Activated naive CD8-positive, alpha-beta T cell treated with anti-CD3 and anti-CD28 coated beads, Interleukin-2, amount 10 ng/mL, durations not matched to agents 7 days and 5 days (primary cell): ENCODE data around the gene FAM83E. TPM values are rescaled to one million over a fixed set of nuclear protein-coding genes. Genes with fewer than 3 reads are reported as not detected.
"Not testable (repeated sequence)": the region's sequence is repeated elsewhere in the genome, so short reads cannot be mapped to it uniquely, and the experiment has no call there.

Source experiments
- ATAC-seq: fragments of 150-1000 bp; cut with Tn5 transposase; one replicate; pipeline ENCODE4 v1.10.0; 2021; ENCODE audit warnings: low read depth, moderate library complexity
- POLR2A ChIA-PET: fragments of 350-600 bp; sonication (Branson Sonifier 250); formaldehyde crosslinking; loops from one replicate; lab custom pipeline; 2021; ENCODE audit warnings: antibody characterized with exemption; lab: Charles Lee
- DNase-seq: peaks from one replicate; pipeline ENCODE4 v3.0.0; 2021
- H3K27ac Mint-ChIP-seq: one replicate; pipeline ENCODE4 v1.8.0; 2022; ENCODE audit warnings: mild to moderate bottlenecking, mixed read lengths
- H3K27me3 Mint-ChIP-seq: one replicate; pipeline ENCODE4 v1.8.0; 2022; ENCODE audit warnings: mild to moderate bottlenecking, moderate library complexity, mixed read lengths
- H3K36me3 Mint-ChIP-seq: one replicate; pipeline ENCODE4 v1.8.0; 2021; ENCODE audit warnings: mild to moderate bottlenecking, mixed read lengths
- H3K4me1 Mint-ChIP-seq: one replicate; pipeline ENCODE4 v1.8.0; 2021; ENCODE audit warnings: mixed read lengths
- H3K4me3 Mint-ChIP-seq: one replicate; pipeline ENCODE4 v1.8.0; 2022; ENCODE audit warnings: mild to moderate bottlenecking, moderate library complexity, mixed read lengths
- H3K9me3 Mint-ChIP-seq: one replicate; pipeline ENCODE4 v1.8.0; 2021; ENCODE audit warnings: mixed read lengths
- total RNA-seq, 2 experiments: library from RNA; stranded (reverse); gene quantifications; one replicate each; pipeline ENCODE4 v1.2.3, GENCODE V29; 2021

Gene FAM83E
- total RNA-seq, 2 experiments from 2014 or later = 2.7 to 3.6 TPM

- ATAC-seq = peak; percentile 85
- no peaks in the 10 kb centered on the region for H3K27me3 Mint-ChIP-seq
- POLR2A ChIA-PET = interaction anchor here (0.6 to 3.6 kb wide), 7 partner anchors 8 to 1129 kb away, joined by 3 to 20 read pairs (median 4); partner anchors contain the start of genes CA11, RPL18 and SPHK2
- peak overlapping the region; percentile 99 for H3K27ac Mint-ChIP-seq
- H3K36me3 Mint-ChIP-seq = peaks cover 7% of the 10 kb centered on the region
- H3K4me1 Mint-ChIP-seq = peaks cover 35% of the 10 kb centered on the region
- H3K9me3 Mint-ChIP-seq = peaks cover 4% of the 10 kb centered on the region
- DNase-seq = peak; percentile 97
- H3K4me3 Mint-ChIP-seq = peak overlapping the region; percentile 92
These were observed 22.6 kb upstream of the FAM83E start for GRCh38 chr19:48637449-48637947.

DNA sequence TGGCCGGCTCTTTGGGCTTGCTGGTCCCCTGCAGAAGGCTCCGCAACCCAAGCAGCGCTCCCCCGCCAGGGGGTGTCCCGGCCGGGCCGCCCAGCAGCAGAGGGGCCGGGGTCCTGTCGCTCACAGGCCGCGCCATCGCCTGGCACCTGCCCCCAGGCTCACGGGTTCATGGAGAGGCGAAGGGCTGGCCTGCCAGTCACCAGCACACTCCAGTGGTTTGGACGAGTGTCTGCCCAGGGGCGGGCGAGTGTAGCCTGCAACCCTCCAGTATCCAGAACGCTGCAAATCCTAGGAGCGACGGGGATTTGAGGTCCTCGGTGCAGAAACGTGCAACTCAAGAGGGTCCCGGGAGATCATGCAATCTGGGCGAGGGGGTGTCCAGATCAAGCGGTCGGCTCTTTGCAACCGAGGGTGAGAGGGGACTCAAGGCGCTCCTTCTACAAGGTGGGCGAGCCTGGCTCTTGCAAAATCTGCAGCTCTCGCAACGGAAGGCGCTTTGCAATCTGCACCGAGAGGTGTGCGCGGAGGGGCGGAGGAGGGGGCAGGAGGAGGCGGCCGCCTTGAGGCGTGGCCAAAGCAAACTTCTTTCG is 22.1 kb upstream of the FAM83E start, which contains the start of gene DBP:
TSS of gene DBP (minus strand) at position 521 of the 590 bp plus-strand sequence. CDS start at position 136, 385 bp downstream.
- ATAC-seq = no peak
- Mint-ChIP-seq H3K4me3 (peak within 1 kb of the TSS; percentile 92), H3K27me3 (no peaks in the 10 kb centered on the region), H3K9me3 (peaks cover 4% of the 10 kb centered on the region), H3K27ac (peak within 1 kb of the TSS; percentile 99), H3K36me3 (peaks cover 7% of the 10 kb centered on the region), H3K4me1 (peaks cover 34% of the 10 kb centered on the region)
- no peak for DNase-seq
- POLR2A ChIA-PET = interaction anchor here (0.9 to 3.6 kb wide), 5 partner anchors 9 to 24 kb away, joined by 3 to 20 read pairs (median 4); partner anchors contain the start of genes CA11, RPL18 and SPHK2

DNA sequence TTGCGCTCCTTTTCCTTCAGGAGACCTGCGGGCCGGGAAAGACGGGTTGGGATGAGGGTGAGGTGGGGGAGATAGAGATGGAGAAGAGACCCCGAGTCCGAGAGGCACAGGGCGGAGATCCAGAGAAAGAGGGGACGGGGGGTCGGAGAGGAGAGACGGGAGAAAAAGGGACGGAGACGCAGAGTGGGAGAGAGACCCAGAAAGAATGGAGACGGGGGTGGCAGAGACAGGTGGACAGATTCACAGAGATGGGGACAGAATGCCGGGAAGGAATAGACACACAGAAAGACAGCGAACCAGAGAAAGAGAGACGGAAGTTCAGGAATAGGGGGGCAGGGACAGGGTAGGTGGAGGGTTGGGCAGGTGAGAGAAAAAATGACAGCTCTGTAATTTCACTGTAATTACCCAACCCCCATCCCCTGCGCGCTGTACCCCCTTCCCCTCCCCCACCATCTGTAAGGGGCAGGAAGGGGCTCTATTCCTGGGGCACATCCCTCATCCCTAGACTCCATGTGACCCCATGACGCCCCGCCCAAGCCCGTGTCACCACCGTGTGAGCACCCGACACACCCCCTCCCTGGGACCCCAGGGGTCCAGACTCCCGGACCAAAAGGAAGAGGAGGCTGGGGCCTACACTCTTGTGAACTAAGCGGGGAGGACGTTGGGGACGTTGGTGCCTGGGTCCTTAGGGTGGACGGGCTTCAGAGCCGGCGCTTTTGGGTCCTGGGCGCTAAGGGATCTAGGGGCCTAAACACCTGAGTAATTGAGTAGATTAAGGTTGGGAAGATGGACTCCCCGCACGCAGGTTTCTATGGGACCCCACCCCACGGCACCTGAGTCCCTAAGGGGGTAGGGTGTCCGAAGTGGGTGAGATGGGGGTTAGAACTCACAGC is 21.3 kb upstream of the FAM83E start:
- POLR2A ChIA-PET = interaction anchor here (1.2 to 3.6 kb wide), 4 partner anchors 9 to 24 kb away, joined by 3 to 20 read pairs (median 8); partner anchors contain the start of genes CA11, RPL18 and SPHK2
- peaks cover 37% of the 10 kb centered on the region for H3K4me1 Mint-ChIP-seq
- DNase-seq (peak; percentile 61), ATAC-seq (no peak)
- H3K36me3 Mint-ChIP-seq = peaks cover 7% of the 10 kb centered on the region
- H3K27ac Mint-ChIP-seq = peak overlapping the region; percentile 99
- peak overlapping the region; percentile 92 for H3K4me3 Mint-ChIP-seq
- H3K9me3 Mint-ChIP-seq = peaks cover 4% of the 10 kb centered on the region
- no peaks in the 10 kb centered on the region for H3K27me3 Mint-ChIP-seq

DNA sequence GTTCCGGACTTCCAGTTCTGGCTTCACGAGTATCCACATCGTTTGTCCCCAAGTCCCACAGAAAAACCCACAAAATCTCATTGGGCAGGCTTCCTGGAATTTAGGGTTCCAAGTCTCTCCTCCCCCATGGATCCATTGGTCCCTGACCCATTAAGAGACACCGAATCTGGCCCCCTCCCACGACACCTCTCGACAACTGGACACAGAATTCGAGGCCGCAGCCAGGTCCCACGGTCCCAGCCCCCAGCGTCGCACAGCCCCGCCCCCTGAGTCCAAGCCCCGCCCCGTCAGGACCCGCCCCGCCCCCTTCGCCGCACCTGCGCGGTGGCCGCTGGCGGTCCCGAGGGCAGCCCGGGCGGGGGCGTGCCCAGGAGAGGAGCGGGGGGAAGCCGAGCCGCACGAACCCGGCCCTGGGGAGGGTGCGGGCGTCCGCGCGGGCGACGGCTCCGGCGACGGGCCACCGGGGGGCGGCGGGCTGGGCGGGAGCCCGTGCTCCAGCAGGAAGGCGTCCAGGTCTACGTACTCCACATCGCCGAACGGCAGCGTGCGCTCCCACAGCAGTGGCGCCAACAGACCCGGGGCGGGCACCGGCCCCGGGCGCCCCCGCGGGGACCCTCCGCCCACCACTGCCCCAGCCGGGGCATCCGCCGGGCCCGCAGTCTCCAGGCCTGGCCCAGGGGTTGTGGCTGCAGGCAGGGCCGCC is 20.5 kb upstream of the FAM83E start:
- no peaks in the 10 kb centered on the region for H3K27me3 Mint-ChIP-seq
- peaks cover 7% of the 10 kb centered on the region for H3K36me3 Mint-ChIP-seq
- POLR2A ChIA-PET = interaction anchor here (1.5 to 3.6 kb wide), 6 partner anchors 8 to 78 kb away, joined by 4 to 37 read pairs (median 11); partner anchors contain the start of genes CA11, RPL18 and SPHK2
- DNase-seq (peak; percentile 87), ATAC-seq (peak; percentile 2)
- peak overlapping the region; percentile 99 for H3K27ac Mint-ChIP-seq
- peaks cover 4% of the 10 kb centered on the region for H3K9me3 Mint-ChIP-seq
- peak overlapping the region; percentile 92 for H3K4me3 Mint-ChIP-seq
- peaks cover 37% of the 10 kb centered on the region for H3K4me1 Mint-ChIP-seq

DNA sequence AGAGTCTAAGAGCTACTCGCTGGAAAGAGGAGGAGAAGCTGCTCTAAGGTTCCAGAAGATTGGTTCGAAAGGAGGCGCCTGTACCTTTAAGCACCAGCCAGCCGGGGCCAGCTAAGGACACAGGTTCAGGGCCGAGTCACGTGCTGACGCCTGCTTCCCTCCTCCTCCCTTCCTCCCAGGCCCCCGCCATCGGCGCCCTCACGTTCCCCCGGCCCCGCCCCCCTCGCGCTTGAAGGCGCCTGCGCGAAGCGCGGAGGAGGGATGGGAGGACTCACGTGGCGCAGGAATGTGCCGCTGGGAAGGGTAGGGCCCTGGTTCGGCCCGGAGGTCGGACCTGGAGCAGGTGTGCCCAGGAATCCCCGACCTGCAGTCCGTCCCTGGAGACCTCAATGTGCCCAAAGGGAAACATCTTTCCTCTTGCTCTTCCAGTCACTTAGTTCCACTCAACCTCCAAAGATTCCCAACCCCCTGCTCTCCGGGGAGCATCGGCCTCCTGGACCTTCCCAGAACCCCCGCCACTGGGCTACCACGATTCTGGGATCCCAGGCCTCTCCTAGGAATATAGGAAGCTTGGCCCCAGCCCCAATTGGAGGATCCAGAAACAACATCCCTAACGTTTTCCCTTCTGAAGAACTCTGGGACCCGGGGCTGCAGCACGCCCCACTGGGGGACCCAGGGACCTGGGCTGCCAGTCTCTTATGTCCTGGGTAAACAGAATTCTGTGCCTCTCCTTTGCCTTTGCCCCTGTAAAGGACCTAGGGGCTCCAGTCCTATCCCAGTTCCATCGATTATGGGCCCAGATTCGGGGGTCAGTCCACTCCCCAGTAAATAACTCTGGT is 19.8 kb upstream of the FAM83E start:
- H3K4me1 Mint-ChIP-seq = peaks cover 36% of the 10 kb centered on the region
- ATAC-seq (peak; percentile 15), DNase-seq (peak; percentile 90)
- H3K4me3 Mint-ChIP-seq = peak overlapping the region; percentile 83
- POLR2A ChIA-PET = interaction anchor here (1.5 to 3.3 kb wide), 5 partner anchors 11 to 78 kb away, joined by 3 to 37 read pairs (median 10); partner anchors contain the start of genes CA11, RPL18 and SPHK2
- peaks cover 9% of the 10 kb centered on the region for H3K36me3 Mint-ChIP-seq
- peaks cover 4% of the 10 kb centered on the region for H3K9me3 Mint-ChIP-seq
- peak overlapping the region; percentile 85 for H3K27ac Mint-ChIP-seq
- no peaks in the 10 kb centered on the region for H3K27me3 Mint-ChIP-seq

DNA sequence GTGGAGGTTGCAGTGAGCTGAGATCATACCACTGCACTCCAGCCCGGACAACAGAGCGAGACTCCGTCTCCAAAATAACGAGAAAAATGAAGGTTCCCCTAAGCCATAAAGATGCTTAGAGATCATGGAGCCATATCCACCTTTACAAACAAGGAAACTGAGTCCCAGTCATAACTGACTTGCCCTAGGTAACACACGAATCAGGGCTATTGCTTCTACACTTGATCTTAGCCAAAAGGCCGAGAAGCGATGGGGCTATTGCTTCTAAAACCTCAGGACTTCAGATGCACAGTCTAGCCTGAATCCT is 19.1 kb upstream of the FAM83E start:
- H3K27me3 Mint-ChIP-seq = no peaks in the 10 kb centered on the region
- H3K4me3 Mint-ChIP-seq = peak overlapping the region; percentile 83
- POLR2A ChIA-PET = interaction anchor here (1.5 to 3.3 kb wide), 5 partner anchors 11 to 79 kb away, joined by 3 to 37 read pairs (median 10); partner anchors contain the start of genes CA11, RPL18 and SPHK2
- peaks cover 4% of the 10 kb centered on the region for H3K9me3 Mint-ChIP-seq
- H3K27ac Mint-ChIP-seq = peak overlapping the region; percentile 85
- DNase-seq (no peak), ATAC-seq (no peak)
- peaks cover 9% of the 10 kb centered on the region for H3K36me3 Mint-ChIP-seq
- H3K4me1 Mint-ChIP-seq = peaks cover 32% of the 10 kb centered on the region

DNA sequence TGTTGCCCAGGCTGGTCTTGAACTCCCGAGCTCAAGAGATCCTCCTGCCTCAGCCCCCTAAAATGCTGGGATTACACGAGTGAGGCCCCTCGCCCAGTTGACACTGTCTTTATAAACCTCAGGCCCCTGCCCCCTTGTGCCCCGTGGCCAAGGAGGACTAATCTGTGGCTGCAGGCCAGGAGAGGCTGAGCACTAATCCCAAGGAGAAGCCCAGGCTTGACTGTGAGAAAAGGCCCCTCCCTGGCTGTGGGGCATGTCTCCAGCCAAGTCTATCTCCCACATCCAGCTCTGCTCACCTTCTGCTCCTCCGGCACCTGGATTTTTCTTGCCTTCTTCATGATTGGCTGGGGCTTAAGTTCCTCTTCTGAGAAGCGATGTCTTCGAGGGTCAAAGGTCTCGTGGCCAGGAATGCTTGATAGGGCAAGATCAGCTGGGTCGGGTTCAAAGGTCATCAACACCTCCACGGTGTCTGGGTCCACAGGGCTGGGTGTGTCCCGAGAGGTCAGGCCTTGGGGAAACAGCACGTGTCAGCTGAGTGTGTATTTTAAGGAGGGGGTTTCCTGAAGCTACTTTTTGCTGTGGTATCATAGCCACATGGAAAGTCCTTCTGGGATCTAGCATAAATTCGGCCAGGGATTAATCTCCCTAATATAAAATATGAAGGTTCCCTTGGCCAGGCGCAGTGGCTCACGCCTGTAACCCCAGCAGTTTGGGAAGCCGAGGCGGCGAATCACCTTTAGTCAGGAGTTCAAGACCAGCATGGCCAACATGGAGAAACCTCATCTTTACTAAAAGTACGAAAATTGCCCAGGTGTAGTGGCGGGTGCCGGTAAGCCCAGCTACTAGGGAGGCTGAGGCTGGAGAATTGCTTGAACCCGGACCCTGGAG is 18.5 kb upstream of the FAM83E start:
- peaks cover 5% of the 10 kb centered on the region for H3K36me3 Mint-ChIP-seq
- H3K4me1 Mint-ChIP-seq = peaks cover 26% of the 10 kb centered on the region
- H3K4me3 Mint-ChIP-seq = peak overlapping the region; percentile 83
- ATAC-seq (no peak), DNase-seq (no peak)
- no peaks in the 10 kb centered on the region for H3K27me3 Mint-ChIP-seq
- H3K27ac Mint-ChIP-seq = peak overlapping the region; percentile 34
- POLR2A ChIA-PET = interaction anchor here (1.5 to 3.3 kb wide), 5 partner anchors 10 to 80 kb away, joined by 3 to 37 read pairs (median 10); partner anchors contain the start of genes CA11, RPL18 and SPHK2
- H3K9me3 Mint-ChIP-seq = peaks cover 1% of the 10 kb centered on the region

DNA sequence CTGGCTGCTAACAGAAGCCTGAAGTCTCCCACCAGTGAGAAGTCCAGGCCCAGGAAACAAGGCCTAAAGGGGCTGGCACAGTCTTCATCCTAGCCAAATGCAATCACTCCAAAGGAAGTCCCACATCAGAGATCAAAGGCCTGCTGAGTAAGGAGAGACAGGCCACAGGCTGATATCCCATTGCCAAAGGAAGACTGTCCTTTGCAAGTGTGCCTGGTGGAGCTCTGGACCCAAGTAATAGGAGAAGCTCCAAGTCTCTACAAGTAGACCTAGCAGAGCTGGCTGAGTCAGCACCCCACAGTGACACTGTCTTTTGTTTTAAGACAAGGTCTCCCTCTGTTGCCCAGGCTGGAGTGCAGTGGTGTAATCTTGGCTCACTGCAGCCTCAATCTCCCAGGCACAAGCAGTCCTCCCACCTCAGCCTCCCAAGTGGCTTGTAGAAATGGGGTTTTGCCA is 17.8 kb upstream of the FAM83E start:
- Mint-ChIP-seq H3K36me3 (peaks cover 4% of the 10 kb centered on the region), H3K27me3 (no peaks in the 10 kb centered on the region), H3K9me3 (no peaks in the 10 kb centered on the region), H3K4me1 (peaks cover 21% of the 10 kb centered on the region), H3K27ac (peak overlapping the region; percentile 34), H3K4me3 (no peak overlapping the region)
- DNase-seq (no peak), ATAC-seq (no peak)
- POLR2A ChIA-PET = interaction anchor here (2.7 to 3.3 kb wide), 2 partner anchors 10 to 13 kb away, joined by 23 to 37 read pairs; partner anchors contain the start of genes RPL18 and SPHK2

DNA sequence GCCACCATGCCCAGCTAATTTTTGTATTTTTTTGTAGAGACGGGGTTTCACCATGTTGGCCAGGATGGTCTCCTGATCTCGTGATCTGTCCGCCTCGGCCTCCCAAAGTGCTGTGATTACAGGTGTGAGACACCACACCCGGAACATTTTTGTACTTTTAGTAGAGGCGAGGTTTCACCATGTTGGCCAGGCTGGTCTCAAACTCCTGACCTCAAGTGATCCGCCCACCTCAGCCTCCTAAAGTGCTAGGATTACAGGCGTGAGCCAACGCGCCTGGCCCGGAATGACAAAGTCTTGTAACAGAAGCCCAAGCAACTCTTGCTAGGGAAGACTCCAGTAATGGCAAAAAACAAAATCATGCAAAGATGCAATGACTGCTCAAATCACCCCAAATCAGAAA is 17.4 kb upstream of the FAM83E start:
- not testable (repeated sequence) for H3K4me3 Mint-ChIP-seq, ATAC-seq
- peak overlapping the region; percentile 34 for H3K27ac Mint-ChIP-seq

DNA sequence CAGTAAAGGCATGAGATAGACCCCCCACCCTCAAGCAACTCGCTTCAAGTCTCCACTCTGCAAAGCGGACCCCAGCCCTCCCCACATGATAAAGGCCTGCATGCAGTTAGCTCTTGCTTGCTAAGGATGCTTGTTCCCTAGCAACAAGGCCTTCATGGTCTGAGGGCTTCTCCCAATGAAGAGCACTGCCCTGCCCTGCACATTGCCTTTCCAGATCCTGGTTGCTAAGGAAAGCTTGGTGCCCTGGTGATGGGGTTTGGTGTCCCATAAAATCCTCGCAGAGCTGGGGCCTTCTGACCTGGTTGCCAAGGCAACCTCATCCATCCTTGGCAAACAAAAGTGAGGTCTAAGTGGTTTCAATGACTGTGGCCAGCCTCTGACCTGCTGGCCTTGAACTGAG is 16.3 kb upstream of the FAM83E start:
- H3K4me1 Mint-ChIP-seq = peaks cover 25% of the 10 kb centered on the region

More for the DNA sequence above, 17.4 kb upstream of the FAM83E start:
- H3K4me1 Mint-ChIP-seq = peaks cover 21% of the 10 kb centered on the region
- H3K27me3 Mint-ChIP-seq, DNase-seq, H3K9me3 Mint-ChIP-seq, H3K36me3 Mint-ChIP-seq: not testable (repeated sequence)
- POLR2A ChIA-PET = interaction anchor here (2.7 to 3.3 kb wide), 2 partner anchors 9 to 12 kb away, joined by 23 to 37 read pairs; partner anchors contain the start of genes RPL18 and SPHK2

More for the DNA sequence above, 16.3 kb upstream of the FAM83E start:
- H3K9me3 Mint-ChIP-seq = no peaks in the 10 kb centered on the region
- no peak overlapping the region for H3K27ac Mint-ChIP-seq
- H3K27me3 Mint-ChIP-seq = no peaks in the 10 kb centered on the region
- no peak overlapping the region for H3K4me3 Mint-ChIP-seq
- POLR2A ChIA-PET = interaction anchor here (0.7 to 0.9 kb wide), 2 partner anchors 10 to 12 kb away, joined by 3 read pairs; partner anchors contain the start of genes RPL18 and SPHK2
- DNase-seq = no peak
- peaks cover 4% of the 10 kb centered on the region for H3K36me3 Mint-ChIP-seq
- ATAC-seq = no peak
